ENCODE data around the gene ZSCAN20. TPM values are rescaled to one million over a fixed set of nuclear protein-coding genes. Genes with fewer than 3 reads are reported as not detected.

ZSCAN20 gene
- total RNA-seq, 4 donors from 2014 or later: 7.5 to 8.3 (median 7.6) TPM

DNA sequence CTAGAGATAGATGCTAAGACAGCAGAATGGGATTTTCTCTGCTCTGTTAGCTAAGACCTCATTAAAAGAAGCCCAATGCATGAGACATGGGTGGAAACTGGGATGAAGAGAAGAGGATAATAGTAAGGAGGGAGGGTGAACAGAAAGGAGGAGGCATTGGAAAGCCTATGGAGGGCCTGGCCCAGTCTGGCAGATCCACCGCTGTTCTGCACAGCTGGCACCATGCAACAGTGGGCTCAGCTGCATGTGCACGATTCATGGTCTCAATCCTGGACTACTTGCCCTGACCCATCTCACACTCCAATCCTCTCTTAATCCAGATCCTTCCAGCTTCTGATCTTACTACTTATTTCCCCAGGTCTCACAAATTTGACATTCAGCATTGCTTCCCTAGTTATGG, 43.8 kb upstream of the ZSCAN20 start:
- Histone ChIP-seq H3K4me3 (no peak overlapping the region), H3K4me1 (peaks cover 0 to 8% (median 4%) of the 10 kb centered on the region in 4 donors), H3K27me3 (no peaks in the 10 kb centered on the region), H3K9me3 (no peaks in the 10 kb centered on the region), H3K27ac (no peak overlapping the region), H3K36me3 (no peaks in the 10 kb centered on the region)
- DNase-seq: no peak
- no peak for TF ChIP-seq POLR2A (IDR thresholded peaks at IDR 0.05)
- TF ChIP-seq CTCF (IDR thresholded peaks at IDR 0.05): no peak

DNA sequence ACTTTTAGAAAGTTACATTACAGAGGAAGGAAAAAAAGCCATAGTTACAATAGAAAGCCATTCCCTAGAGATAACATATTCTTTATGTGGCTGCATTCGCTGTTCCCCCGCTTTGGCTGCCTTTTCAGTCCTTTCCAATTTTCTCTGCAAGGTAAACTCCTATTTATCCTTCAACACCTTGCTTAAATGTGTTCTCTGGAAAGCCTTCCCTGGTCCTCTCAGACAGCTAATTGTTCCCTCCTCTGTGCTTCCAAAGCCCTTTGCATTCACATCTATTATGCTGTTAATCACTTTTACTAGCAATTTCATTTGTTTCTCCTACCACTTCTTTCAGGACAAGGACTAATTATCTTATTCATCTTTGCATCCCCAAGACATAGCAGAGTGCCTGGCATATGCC, 43.1 kb upstream of the ZSCAN20 start:
- no peaks in the 10 kb centered on the region for H3K36me3 ChIP-seq
- no peak overlapping the region for H3K4me3 ChIP-seq
- no peak for TF ChIP-seq CTCF (IDR thresholded peaks at IDR 0.05)
- no peak for TF ChIP-seq POLR2A (IDR thresholded peaks at IDR 0.05)
- DNase-seq: no peak
- peaks cover 0 to 8% (median 4%) of the 10 kb centered on the region in 4 donors for H3K4me1 ChIP-seq
- no peaks in the 10 kb centered on the region for H3K9me3 ChIP-seq
- no peak overlapping the region for H3K27ac ChIP-seq
- H3K27me3 ChIP-seq: no peaks in the 10 kb centered on the region

DNA sequence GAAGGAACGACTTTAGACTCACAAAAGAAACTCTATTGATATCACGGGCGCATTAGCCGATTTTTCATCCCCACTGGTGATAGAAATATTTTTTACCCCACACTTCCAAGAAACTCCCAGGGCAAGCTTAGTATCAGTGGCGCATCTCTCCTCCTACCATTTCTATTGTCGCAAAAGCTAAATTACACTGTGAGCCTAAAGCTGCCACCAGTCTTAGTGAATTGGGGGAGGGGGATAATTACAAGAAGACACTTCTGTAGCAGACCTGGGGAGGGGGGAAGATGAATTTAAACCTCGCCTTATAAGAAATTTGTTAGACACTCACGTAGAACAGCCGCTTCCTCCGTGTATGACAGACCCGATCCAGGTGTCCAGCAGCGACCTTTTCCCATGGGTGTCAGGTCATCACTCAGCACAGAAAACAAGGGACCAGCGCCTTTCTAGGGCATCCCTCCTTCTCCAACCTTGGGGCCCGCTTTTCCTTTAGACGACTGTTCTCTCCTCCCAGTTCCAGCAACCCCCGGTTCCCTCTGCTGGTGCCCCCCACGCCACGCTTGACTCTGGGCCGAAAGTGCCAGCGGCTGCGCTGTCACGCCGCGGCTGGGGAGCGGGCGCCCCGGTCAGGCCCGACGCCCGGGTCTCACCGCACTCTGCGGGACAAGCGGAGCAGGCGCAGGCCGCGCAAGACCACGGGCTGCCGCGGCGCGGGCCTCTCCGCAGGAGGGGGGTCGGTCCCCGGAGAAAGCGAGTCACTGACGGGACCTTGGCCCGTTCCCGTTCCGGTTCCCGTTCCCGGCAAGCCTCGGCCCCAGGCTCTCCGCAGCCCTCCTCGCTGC, 42.4 kb upstream of the ZSCAN20 start:
- Histone ChIP-seq H3K36me3 (no peaks in the 10 kb centered on the region), H3K27me3 (no peaks in the 10 kb centered on the region), H3K27ac (peak overlapping the region in 3 of 4 donors; percentile 53 to 82 (median 69)), H3K9me3 (no peaks in the 10 kb centered on the region), H3K4me3 (peak overlapping the region; percentile 48 to 90 (median 84)), H3K4me1 (peaks cover 0 to 8% (median 4%) of the 10 kb centered on the region in 4 donors)
- DNase-seq: peak in 2 of 3 donors; percentile 58 to 61
- TF ChIP-seq CTCF (IDR thresholded peaks at IDR 0.05): peak in 1 of 6 experiments; percentile 18
- no peak for TF ChIP-seq POLR2A (IDR thresholded peaks at IDR 0.05)

GRCh38 chr1:33430692-33431593, 41.5 kb upstream of the ZSCAN20 start, which contains the start of gene PHC2:
Gene PHC2, minus strand, starts transcription at chr1:33431095. Its CDS starts 55,556 bp downstream, at chr1:33375539.
- peak within 1 kb of the TSS; percentile 48 to 90 (median 84) for H3K4me3 ChIP-seq
- no peaks in the 10 kb centered on the region for H3K9me3 ChIP-seq
- no peaks in the 10 kb centered on the region for H3K36me3 ChIP-seq
- peak; percentile 95 to 98 (median 97) for DNase-seq
- TF ChIP-seq POLR2A (IDR thresholded peaks at IDR 0.05) (no peak), CTCF (IDR thresholded peaks at IDR 0.05) (peak in 5 of 6 experiments; percentile 18 to 46 (median 33))
- peak within 1 kb of the TSS in 3 of 4 donors; percentile 53 to 82 (median 69) for H3K27ac ChIP-seq
- H3K4me1 ChIP-seq: peaks cover 0 to 8% (median 4%) of the 10 kb centered on the region in 4 donors
- H3K27me3 ChIP-seq: no peaks in the 10 kb centered on the region

All from Peyer's patch (tissue), 4 donors.